GM19099 (cell line): ENCODE measurements around the gene UCP2.
A peak's percentile ranks its signal among the peaks of the same experiment; 100 is the strongest.

Source experiments
- POLR2A ChIP-seq: IDR thresholded peaks from 3 replicates; pipeline ENCODE4 v1.6.1; 2011; ENCODE audit warnings: low read depth; ENCODE audit not compliant: insufficient read length; ENCODE audit errors: extremely low read depth

Gene UCP2, protein sequence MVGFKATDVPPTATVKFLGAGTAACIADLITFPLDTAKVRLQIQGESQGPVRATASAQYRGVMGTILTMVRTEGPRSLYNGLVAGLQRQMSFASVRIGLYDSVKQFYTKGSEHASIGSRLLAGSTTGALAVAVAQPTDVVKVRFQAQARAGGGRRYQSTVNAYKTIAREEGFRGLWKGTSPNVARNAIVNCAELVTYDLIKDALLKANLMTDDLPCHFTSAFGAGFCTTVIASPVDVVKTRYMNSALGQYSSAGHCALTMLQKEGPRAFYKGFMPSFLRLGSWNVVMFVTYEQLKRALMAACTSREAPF

DNA sequence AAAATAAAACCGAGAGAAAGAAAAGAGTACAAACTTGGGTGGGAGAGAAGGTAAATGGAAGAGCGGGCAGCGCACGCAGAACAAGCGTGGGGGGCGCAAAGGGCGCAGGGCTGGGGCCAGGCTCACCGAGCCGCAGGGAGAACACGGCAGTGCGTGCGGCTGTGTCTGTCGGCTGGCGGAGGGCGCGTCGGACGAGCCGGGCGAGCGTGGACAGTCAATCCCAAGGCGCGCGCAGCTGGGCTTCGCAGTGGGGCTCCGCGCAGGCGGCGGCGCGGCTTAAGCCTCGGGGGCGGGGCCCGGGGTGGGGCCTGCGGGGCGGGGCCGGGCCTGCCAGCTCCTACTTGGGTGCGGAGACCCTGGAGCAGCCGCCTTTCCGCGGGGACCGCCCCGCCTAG is at the start of gene UCP2:
Gene UCP2 (minus strand): TSS at position 249 of the 395 bp plus-strand sequence. CDS start 4,465 bp downstream, outside the sequence.
- peak; percentile 94 for TF ChIP-seq POLR2A

DNA sequence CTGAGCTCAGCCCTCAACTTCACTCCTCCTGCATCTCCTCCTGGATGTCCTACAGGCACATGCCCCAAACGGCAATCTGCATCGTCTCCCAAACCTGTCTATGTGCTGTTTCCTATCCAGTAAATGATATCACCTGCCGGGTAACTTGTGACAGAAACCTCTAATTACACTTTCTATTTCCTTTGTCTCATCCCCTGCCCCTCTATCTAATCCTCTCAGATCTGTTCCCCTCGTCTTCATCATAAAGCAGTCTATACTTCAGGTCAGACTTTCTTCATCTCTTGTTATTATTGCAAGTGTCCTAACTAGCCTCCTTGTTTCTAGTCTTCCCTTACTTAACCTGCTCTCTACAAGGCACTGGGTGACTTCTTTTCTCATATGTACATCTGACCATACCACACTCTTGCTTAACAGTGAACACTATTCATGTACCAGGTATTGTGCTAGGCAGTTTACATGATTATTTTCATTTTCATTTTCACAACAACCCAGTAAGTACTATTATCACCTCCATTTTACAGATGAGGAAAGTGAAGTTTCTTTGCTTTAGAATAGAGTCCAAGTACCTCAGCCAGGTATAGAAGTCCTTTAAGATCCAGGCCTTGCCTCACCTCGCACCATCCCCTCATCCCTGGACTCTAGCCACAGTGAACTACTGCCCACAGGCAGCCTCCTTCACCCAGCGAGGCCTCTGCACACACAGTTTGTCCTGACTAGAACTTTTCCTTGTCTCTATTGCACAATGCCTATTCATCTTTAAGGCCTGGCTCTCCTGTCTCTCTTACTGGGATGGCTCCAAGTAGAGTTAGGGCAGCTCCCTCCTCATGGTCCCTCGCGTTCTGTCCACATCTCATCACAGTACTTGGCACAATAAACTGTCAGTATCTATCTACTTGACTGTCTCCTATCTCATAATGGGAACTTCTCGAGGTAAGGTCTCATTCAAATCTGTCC is 48.4 kb upstream of the UCP2 start:
- TF ChIP-seq POLR2A: no peak

DNA sequence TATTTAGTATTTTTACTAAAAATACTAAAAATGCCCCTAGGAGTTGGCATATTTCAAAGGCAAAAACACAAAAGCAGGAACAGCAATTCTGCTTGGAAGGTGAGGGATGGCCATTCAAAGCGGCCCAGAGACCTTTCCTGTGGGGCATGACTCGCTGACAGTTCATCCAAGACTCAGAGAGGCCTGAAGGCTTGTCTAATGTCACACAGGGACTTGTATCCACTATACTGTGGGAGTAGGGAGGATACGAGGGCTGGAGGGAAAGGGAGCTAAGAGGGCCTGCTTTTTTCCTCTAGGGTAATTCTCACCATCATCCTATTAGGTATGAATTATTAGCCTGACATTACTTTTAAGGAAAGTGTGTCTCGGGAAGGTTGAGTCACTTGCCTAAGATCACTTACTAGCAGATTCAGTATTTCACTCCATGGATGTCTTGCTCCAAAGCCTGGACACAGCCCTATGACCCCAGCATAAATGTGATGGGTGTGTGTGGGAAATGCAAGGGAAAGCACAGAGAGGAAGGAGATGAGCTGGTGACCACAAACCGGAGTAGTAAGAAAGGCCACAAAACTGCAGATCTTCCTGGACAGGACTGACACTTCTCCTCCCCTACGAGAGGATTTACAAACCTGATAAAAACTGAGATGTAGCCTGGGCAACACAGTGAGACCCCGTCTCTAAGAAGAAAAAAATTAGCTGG is 43.0 kb upstream of the UCP2 start:
- no peak for TF ChIP-seq POLR2A

DNA sequence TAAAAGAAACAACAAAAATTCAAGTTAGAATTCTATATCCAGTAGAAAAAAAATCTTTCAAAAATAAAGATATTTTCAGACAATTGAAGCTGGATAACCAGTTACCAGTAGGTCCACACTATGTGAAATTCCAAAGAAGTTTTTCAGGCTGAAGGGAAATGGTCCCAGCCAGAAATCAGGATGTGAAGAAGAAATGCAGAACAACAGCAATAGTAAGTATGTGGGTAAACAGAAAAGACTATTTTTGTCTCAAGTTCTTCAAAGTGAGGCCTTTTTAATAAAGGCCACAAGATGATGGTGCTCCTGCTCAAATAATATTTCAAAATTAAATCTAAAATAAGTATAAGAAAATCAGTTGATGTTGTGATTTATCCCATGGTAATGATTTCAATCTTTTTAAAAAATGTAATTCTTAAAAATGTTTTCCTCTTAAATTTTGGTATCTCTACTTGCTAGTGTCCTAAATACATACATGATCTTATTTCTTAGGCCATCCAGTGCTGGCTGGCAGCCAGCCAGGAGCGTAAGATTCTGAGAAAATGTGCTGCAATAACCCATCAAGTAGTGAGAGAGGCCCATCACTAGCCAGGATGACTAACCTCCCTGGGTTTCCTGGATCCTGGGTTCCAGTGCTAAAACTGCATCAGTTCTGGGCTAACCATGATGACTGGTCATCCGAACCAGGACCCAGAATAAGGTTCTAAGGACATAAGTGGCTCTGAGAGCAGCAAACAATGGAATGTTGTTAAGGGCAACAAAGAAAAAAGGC is 41.8 kb upstream of the UCP2 start:
- no peak for TF ChIP-seq POLR2A

DNA sequence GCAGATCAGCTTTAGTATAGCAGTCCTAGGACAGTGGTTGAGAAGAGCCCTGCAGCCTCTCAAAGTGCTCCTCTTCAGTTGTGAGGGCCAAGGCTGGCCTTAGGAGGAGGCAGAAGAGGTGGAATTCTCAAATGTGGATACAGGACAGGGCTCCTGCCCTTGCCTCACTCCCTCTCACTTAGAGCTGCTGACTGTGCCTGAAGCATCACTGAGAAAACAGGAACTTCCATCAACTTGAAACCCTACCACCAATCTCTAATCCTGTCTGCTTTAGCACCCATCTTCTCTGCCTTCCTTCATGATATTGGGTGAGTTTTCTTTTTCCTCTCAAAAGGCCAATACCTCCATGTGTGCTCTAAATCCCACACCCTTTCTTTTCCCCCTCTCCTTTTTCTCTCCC is 40.6 kb upstream of the UCP2 start:
- no peak for TF ChIP-seq POLR2A

DNA sequence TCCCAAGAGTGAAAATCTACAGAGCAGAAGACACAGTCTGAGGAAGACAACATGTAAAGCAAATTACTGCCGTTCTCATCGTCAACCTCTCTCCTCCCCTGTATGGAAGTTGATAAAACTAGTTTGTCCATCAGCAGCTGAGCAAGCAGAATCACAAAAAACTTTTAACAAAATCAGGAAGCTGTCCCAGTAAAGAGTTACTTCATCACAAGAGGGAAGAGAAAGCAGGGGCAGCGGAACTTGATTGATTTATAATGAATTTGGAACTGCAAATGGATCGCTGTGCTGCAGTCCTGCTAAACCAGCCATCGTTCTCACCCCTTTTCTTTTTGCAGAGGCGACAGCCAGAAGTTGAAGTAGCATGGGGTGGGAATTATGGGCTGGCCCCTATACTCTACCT is 39.9 kb upstream of the UCP2 start:
- no peak for TF ChIP-seq POLR2A

DNA sequence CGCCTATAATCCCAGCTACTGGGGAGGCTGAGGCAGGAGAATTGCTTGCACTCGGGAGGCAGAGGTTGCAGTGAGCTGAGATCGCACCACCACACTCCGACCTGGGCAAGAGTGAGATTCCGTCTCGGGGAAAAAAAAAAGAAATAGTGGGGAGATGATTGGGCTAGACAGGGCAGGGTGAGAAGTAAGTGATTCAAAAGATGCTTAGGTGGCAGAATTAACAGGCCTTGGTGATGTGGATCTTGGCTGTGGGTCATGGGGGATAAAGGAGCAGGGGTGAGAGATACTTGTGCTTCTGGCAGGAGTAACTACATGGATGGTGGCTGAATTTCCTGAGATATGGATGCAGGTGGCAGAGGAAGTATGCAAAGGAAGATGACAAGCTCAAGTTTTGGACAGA is 39.4 kb upstream of the UCP2 start:
- TF ChIP-seq POLR2A: no peak

DNA sequence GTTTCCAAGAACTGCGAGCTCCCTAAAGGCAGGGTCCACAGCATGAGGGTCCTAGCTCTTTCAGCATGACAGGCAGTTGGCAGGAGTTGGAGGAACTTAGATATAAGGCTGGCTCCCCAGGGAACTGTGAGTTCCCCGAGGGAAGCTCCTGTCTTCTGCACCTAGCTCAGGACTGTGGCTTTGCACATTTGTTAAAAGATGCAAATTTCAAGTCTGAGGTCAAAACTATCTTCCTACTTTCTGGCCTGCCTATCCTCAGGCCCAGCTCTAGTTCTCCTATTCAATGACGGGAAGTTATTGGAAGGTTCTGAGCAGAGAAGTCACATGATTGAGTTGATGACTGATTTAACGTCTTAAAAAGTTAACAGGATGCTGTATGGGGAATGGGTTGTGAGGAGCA is 37.9 kb upstream of the UCP2 start:
- no peak for TF ChIP-seq POLR2A

DNA sequence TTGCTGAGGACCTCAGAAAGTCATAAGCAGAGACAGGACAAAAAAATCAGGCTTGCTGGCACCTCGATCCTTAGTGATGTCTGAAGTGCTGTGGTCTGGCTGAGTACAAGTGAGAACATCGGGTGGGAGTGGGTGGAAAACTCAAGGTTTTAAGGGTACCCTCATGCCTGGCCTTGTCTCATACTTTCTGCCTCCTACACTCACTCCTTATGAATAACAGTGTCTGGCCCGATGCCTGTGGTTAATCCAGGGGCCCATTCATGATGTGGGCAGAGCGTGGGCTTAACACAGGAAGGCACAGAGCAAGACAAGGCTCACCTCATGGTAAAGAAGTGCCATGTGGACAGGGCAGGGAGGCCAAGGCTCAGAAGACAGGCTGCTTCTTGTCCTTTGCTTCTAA is 37.2 kb upstream of the UCP2 start:
- no peak for TF ChIP-seq POLR2A

DNA sequence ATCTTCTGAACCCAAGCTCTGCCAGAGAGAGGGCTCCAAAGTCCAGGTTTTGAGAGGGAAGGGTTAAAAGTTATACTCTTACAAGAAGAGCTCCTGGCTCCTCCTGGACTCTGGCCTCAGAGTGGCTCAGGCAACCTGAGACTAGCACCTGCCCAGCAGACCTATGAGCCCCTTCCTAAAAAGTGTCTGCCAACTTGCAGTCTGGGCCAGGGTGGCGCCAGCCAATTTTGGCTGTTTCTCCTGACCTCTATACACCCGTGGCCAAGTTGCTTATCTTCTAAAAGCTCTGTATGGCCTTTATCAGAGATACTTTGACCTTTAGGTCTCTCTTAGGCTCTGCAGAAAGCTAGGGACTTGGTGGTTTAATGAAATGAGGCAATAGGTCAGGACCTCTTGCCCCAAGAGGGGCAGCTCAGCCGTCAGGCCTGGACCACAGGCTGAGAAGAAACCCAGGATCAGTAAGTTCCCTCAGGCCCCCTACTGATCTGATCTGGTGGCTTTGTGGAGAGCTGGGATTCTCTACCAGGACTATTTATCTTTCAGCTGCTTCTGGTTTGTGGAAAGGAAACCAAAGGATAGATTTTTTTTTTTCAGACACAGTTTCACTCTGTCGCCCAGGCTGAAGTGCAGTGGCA is 36.6 kb upstream of the UCP2 start:
- no peak for TF ChIP-seq POLR2A

DNA sequence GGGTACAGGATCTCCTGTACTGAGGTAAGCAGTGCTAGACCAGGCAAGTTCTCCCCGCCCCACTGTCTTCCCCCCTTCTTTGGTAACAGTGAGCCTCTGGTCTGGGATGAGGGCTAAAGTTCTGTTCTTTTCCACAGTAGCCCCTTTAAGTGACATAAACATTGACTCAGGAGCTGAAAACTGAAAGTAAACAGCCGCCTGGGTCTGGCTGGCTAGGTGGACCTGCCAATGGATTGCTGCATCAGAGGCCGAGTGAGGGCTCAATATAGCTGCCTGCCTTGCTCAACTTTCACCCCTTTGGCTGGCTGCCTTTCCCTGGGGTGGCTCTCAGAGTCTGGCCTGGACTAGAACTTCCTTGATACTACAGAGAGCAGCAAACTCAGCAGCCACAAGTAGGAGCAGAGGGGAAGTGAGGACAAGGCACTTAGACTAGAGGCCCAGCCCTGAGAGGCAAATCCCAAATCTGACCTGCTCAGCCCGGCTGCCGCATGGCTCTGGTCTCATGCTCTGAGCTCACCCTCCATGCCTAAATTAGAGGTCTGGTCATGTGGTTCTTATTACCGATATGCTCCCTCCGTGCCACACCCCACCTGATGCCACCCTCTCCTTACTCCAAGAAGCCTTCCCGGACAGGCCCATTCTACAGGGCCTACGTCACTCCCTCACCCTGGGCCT is 35.8 kb upstream of the UCP2 start:
- no peak for TF ChIP-seq POLR2A

DNA sequence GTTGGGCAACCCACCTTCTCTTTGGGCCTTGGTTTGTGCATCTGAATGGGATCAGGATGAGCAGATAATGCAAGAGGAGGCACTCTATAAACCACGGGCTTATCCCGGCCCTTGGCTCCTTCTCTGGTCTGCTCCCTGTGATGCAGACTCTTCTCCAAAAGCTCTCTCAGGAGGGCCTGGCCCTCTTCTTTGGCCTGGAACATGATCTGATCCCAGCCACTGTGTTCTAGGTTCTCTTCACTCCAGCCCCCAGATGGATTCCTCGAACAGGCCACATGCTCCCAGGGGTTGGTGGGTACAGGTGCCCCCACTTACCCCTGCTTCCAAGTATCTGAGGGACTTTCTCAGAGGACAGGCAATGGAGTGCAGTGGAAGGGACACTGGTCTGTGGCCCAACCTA is 35.0 kb upstream of the UCP2 start:
- TF ChIP-seq POLR2A: no peak

DNA sequence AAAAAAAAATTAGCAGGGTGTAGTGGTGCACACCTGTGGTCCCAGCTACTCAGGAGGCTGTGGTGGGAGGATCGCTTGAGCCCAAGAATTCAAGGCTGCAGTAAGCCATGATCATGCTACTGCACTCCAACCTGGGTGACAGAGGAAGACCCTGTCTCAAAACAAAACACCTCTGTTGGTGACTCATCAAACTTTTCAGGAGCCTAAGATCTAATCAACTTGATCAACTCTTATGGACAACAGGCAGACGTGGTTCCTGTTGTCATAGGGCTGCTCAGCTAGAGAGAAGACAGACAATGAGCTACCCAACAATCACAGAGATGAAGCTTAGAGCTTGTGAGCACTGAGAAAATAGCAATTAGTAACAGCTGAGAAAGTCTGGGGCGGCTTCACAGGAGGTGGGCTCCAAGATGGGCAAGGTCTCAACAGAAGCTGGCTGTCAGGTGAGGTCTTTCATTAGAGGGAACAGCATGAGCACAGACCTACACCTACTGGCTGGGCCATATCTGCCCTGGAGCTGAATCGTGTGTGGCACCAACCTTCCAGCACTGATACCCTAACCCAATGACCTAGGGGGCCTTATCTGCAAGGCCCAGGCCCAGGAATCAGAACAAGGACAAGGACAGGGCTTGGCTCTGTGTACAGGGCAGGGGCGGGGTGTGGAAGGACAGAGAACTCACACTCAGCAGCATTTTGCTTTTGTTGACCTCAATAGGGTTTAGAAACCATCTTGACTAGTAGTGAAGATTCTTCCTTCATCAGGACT is 33.5 kb upstream of the UCP2 start:
- no peak for TF ChIP-seq POLR2A
